ENCODE results near the gene HNRNPLL. TPM values are rescaled to one million over a fixed set of nuclear protein-coding genes. Genes with fewer than 3 reads are reported as not detected.

Gene HNRNPLL
- polyA plus RNA-seq, 1 experiment, result 26.6 TPM

DNA sequence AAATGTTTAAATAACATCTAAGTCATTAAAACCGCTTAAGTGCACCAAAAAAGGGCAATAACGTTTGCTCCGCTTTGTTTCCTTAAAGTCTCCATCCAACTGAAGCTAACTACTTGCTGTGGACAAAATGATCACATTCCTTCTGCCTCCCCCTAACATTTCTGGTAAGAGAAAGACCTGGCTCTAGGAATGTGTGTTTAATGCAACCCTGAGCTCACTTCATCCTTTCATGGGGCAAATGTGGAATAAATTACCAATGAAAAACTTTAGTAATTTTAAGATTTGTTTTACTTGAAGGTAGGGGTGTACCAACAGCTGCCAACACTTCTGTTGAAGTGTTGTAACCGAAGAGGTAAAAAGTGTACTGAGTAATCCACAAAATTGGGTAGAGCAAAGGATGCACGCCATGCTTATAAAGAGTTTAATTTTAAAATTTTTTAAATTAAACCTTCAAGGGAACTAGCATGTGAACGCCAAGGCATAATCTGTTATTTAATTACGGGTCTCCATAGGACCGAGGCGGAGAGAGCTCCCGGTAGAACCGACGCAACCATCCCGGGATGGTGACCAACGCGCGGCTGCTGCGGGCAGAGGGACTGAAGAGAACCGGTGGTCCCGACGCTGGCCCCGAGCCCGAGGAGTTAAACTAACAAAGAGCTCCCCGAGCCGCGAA lies 1.1 kb downstream of the HNRNPLL start:
- H3K27me3 ChIP-seq (ENCODE audit: control insufficient read depth, insufficient read depth, low read length), result no peaks in the 10 kb centered on the region
- peak overlapping the region; percentile 90 for H3K4me3 ChIP-seq (ENCODE audit: low read depth, low read length)
- DNase-seq (ENCODE audit: low read depth), result no peak
- TF ChIP-seq, protein P1, sequence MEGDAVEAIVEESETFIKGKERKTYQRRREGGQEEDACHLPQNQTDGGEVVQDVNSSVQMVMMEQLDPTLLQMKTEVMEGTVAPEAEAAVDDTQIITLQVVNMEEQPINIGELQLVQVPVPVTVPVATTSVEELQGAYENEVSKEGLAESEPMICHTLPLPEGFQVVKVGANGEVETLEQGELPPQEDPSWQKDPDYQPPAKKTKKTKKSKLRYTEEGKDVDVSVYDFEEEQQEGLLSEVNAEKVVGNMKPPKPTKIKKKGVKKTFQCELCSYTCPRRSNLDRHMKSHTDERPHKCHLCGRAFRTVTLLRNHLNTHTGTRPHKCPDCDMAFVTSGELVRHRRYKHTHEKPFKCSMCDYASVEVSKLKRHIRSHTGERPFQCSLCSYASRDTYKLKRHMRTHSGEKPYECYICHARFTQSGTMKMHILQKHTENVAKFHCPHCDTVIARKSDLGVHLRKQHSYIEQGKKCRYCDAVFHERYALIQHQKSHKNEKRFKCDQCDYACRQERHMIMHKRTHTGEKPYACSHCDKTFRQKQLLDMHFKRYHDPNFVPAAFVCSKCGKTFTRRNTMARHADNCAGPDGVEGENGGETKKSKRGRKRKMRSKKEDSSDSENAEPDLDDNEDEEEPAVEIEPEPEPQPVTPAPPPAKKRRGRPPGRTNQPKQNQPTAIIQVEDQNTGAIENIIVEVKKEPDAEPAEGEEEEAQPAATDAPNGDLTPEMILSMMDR (IDR thresholded peaks at IDR 0.05; ENCODE audit: insufficient read depth, low read depth, low read length), result no peak
- POLR2A ChIA-PET, result interaction anchor here (0.7 kb wide), 1 partner anchor 150 kb away, joined by 4 read pairs; the partner anchor contains the start of gene SRSF7
- CTCF ChIA-PET, result interaction anchor here (1.0 to 1.9 kb wide), 9 partner anchors 14 to 125 kb away, joined by 3 to 12 read pairs (median 4); no protein-coding TSS in a partner anchor
- H3K36me3 ChIP-seq (ENCODE audit: control insufficient read depth, insufficient read depth, low read length), result no peaks in the 10 kb centered on the region

DNA sequence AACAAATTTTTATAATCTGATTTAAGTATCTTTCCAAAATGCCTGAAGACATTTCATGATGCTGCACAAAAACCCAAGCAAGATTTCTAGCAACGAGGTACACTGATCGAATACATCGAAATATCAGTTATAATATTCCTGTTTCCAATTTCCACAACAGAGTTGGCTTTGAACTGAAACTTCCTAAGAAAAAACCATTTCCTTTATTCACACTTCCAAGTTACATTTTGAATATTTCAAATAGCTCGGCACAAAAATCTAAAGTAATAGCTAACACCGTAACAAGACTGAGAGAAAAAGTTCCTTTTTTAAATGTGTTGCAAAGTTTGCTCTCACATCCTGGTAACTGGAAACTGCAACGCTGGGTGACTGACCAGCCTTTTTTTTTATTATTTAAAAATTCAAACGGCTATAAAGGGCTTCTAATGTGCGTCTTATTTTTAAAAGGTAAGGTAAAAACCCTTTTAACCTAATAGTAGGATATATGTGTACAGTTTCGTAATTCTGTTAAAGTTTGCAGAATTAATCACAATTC lies 1.7 kb downstream of the HNRNPLL start:
- DNase-seq (ENCODE audit: low read depth), result no peak
- Histone ChIP-seq H3K36me3 (ENCODE audit: control insufficient read depth, insufficient read depth, low read length) (no peaks in the 10 kb centered on the region), H3K27me3 (ENCODE audit: control insufficient read depth, insufficient read depth, low read length) (no peaks in the 10 kb centered on the region), H3K4me3 (ENCODE audit: low read depth, low read length) (peak overlapping the region; percentile 90)
- ChIA-PET CTCF (interaction anchor here (0.7 to 1.9 kb wide), 11 partner anchors 14 to 1698 kb away, joined by 3 to 12 read pairs (median 4); no protein-coding TSS in a partner anchor), POLR2A (interaction anchor here (0.7 kb wide), 1 partner anchor 150 kb away, joined by 4 read pairs; the partner anchor contains the start of gene SRSF7)
- TF ChIP-seq, protein P1 (IDR thresholded peaks at IDR 0.05; ENCODE audit: insufficient read depth, low read depth, low read length), result no peak

DNA sequence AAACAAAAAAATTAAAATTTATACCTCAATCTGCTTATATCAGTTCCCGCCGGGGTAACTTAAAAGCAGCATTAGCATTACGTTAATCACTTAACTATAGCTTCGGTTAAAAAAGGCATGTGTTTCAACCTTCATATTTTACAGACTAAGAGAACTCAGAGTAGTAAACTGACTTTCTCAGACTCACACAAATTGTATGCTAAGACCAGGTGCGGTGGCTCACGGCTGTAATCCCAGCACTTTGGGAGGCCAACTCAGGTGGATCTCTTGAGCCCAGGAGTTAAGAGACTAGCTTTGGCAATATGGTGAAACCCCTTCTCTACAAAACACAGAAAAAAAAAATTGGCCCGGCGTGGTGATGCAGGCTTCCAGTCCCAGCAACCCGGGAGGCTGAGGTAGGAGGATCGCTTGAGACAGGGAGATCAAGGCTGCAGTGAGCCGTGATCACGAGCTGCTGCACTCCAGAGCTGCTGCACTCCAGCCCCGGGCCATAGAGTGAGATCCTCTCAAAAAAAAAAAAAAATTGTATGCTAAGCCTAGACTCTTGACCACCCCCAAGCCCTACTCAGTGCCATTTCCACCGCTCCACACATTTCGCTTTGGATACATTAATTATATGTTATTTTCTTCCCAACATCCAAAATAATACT lies 2.4 kb downstream of the HNRNPLL start:
- H3K36me3 ChIP-seq (ENCODE audit: control insufficient read depth, insufficient read depth, low read length), result no peaks in the 10 kb centered on the region
- CTCF ChIA-PET, result interaction anchor here (0.7 to 1.7 kb wide), 5 partner anchors 15 to 1697 kb away, joined by 3 to 5 read pairs (median 4); no protein-coding TSS in a partner anchor
- H3K27me3 ChIP-seq (ENCODE audit: control insufficient read depth, insufficient read depth, low read length), result no peaks in the 10 kb centered on the region
- POLR2A ChIA-PET, result no interaction called here
- TF ChIP-seq, protein P1 (IDR thresholded peaks at IDR 0.05; ENCODE audit: insufficient read depth, low read depth, low read length), result no peak
- no peak for DNase-seq (ENCODE audit: low read depth)
- H3K4me3 ChIP-seq (ENCODE audit: low read depth, low read length), result peak overlapping the region; percentile 90

DNA sequence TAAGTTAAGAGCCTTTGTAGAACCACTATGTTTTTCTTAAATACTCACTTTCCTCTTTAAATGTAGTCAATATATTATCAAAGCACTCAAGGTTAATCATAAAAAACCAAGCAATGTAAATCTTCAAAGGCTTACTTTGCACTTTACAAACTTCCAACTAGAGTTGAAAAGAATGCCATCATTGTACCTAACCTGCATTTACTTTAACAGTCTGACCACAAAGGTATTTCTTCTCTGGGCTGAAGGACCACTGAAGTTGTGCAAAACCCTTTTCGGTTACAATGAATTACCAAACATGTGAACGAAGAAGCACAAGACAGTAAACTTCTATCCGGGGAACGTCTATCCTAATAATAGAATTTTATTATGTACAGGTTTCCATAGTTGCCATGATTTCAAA lies 3.0 kb downstream of the HNRNPLL start:
- TF ChIP-seq, protein P1 (IDR thresholded peaks at IDR 0.05; ENCODE audit: insufficient read depth, low read depth, low read length), result no peak
- POLR2A ChIA-PET, result interaction anchor here (0.7 kb wide), 1 partner anchor 93 kb away, joined by 3 read pairs; no protein-coding TSS in a partner anchor
- Histone ChIP-seq H3K4me3 (ENCODE audit: low read depth, low read length) (no peak overlapping the region), H3K27me3 (ENCODE audit: control insufficient read depth, insufficient read depth, low read length) (no peaks in the 10 kb centered on the region), H3K36me3 (ENCODE audit: control insufficient read depth, insufficient read depth, low read length) (no peaks in the 10 kb centered on the region)
- DNase-seq (ENCODE audit: low read depth), result no peak
- CTCF ChIA-PET, result interaction anchor here (0.8 to 1.6 kb wide), 2 partner anchors 124 to 132 kb away, joined by 3 read pairs; no protein-coding TSS in a partner anchor

DNA sequence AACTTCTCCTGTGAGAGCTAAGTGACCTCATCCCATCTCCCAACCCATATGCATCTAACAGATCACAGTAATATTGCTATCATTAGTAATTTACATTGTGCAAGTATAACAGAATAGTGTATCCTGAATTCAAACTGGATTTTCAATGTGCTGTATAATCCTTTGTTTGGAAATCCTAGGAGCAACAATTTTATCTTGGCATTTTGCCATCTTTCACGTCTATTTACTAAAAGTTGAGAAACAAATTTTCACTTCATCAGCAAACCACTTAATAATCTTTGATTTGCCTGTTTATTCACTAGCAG lies 3.8 kb downstream of the HNRNPLL start:
- H3K36me3 ChIP-seq (ENCODE audit: control insufficient read depth, insufficient read depth, low read length), result no peaks in the 10 kb centered on the region
- CTCF ChIA-PET, result interaction anchor here (0.8 to 1.8 kb wide), 4 partner anchors 18 to 141 kb away, joined by 3 to 13 read pairs (median 3); no protein-coding TSS in a partner anchor
- TF ChIP-seq, protein P1 (IDR thresholded peaks at IDR 0.05; ENCODE audit: insufficient read depth, low read depth, low read length), result no peak
- no peak overlapping the region for H3K4me3 ChIP-seq (ENCODE audit: low read depth, low read length)
- DNase-seq (ENCODE audit: low read depth), result no peak
- POLR2A ChIA-PET, result interaction anchor here (0.7 kb wide), 1 partner anchor 93 kb away, joined by 3 read pairs; no protein-coding TSS in a partner anchor
- H3K27me3 ChIP-seq (ENCODE audit: control insufficient read depth, insufficient read depth, low read length), result no peaks in the 10 kb centered on the region

Measured in BJ (cell line).